Measurements from ENCODE around the gene GEMIN5.

Gene GEMIN5

GRCh38 chr5:154871734-154872133 lies 66.3 kb downstream of the GEMIN5 start:
- TF ChIP-seq CTCF (IDR thresholded peaks at IDR 0.05; ENCODE audit: control extremely low read depth, extremely low read depth, low read depth, missing control alignments) = no peak
- CTCF ChIA-PET = interaction anchor here (0.9 to 1.5 kb wide), 4 partner anchors 12 to 25 kb away, joined by 3 to 4 read pairs (median 3); no protein-coding TSS in a partner anchor
- POLR2A ChIA-PET = interaction anchor here (0.9 kb wide), 1 partner anchor 12 kb away, joined by 3 read pairs; no protein-coding TSS in a partner anchor
- DNase-seq (ENCODE audit: extremely low spot score) = no peak

GRCh38 chr5:154868702-154869101 lies 69.3 kb downstream of the GEMIN5 start:
- POLR2A ChIA-PET = interaction anchor here (0.6 to 1.1 kb wide), 3 partner anchors 11 to 139 kb away, joined by 3 to 4 read pairs (median 3); partner anchors contain the start of gene CNOT8
- no peak for DNase-seq (ENCODE audit: extremely low spot score)
- CTCF ChIA-PET = interaction anchor here (0.9 to 3.8 kb wide), 3 partner anchors 10 to 105 kb away, joined by 3 to 27 read pairs (median 3); no protein-coding TSS in a partner anchor
- no peak for TF ChIP-seq CTCF (IDR thresholded peaks at IDR 0.05; ENCODE audit: control extremely low read depth, extremely low read depth, low read depth, missing control alignments)

- ChIA-PET CTCF (interaction anchor here (1.3 to 3.8 kb wide), 2 partner anchors 10 to 12 kb away, joined by 3 to 27 read pairs; no protein-coding TSS in a partner anchor), POLR2A (no interaction called here)
- no peak for TF ChIP-seq CTCF (IDR thresholded peaks at IDR 0.05; ENCODE audit: control extremely low read depth, extremely low read depth, low read depth, missing control alignments)
- DNase-seq (ENCODE audit: extremely low spot score) = no peak
Measured at GRCh38 chr5:154866841-154867240, 71.2 kb downstream of the GEMIN5 start.

GRCh38 chr5:154865466-154866184 lies 72.4 kb downstream of the GEMIN5 start:
- POLR2A ChIA-PET = no interaction called here
- no peak for DNase-seq (ENCODE audit: extremely low spot score)
- CTCF ChIA-PET = no interaction called here
- TF ChIP-seq CTCF (IDR thresholded peaks at IDR 0.05; ENCODE audit: control extremely low read depth, extremely low read depth, low read depth, missing control alignments) = no peak

- CTCF ChIA-PET = interaction anchor here (1.1 to 1.3 kb wide), 2 partner anchors 9 to 19 kb away, joined by 3 read pairs; no protein-coding TSS in a partner anchor
Measured at GRCh38 chr5:154863291-154864080, 74.5 kb downstream of the GEMIN5 start.

More at GRCh38 chr5:154863291-154864080, 74.5 kb downstream of the GEMIN5 start:
- no peak for DNase-seq (ENCODE audit: extremely low spot score)
- TF ChIP-seq CTCF (IDR thresholded peaks at IDR 0.05; ENCODE audit: control extremely low read depth, extremely low read depth, low read depth, missing control alignments) = no peak
- POLR2A ChIA-PET = no interaction called here

Measured in GM10248 (cell line).